HCEC 1CT (cell line): ENCODE results near the gene SLC35F5.
"Not testable (repeated sequence)": the region's sequence is repeated elsewhere in the genome, so short reads cannot be mapped to it uniquely, and the experiment has no call there.

Experiments
- DNase-seq: peaks from one replicate; pipeline ENCODE4 v3.0.0-alpha.2; 2017

The SLC35F5 gene, protein sequence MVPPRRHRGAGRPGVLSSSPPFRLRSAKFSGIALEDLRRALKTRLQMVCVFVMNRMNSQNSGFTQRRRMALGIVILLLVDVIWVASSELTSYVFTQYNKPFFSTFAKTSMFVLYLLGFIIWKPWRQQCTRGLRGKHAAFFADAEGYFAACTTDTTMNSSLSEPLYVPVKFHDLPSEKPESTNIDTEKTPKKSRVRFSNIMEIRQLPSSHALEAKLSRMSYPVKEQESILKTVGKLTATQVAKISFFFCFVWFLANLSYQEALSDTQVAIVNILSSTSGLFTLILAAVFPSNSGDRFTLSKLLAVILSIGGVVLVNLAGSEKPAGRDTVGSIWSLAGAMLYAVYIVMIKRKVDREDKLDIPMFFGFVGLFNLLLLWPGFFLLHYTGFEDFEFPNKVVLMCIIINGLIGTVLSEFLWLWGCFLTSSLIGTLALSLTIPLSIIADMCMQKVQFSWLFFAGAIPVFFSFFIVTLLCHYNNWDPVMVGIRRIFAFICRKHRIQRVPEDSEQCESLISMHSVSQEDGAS

DNA sequence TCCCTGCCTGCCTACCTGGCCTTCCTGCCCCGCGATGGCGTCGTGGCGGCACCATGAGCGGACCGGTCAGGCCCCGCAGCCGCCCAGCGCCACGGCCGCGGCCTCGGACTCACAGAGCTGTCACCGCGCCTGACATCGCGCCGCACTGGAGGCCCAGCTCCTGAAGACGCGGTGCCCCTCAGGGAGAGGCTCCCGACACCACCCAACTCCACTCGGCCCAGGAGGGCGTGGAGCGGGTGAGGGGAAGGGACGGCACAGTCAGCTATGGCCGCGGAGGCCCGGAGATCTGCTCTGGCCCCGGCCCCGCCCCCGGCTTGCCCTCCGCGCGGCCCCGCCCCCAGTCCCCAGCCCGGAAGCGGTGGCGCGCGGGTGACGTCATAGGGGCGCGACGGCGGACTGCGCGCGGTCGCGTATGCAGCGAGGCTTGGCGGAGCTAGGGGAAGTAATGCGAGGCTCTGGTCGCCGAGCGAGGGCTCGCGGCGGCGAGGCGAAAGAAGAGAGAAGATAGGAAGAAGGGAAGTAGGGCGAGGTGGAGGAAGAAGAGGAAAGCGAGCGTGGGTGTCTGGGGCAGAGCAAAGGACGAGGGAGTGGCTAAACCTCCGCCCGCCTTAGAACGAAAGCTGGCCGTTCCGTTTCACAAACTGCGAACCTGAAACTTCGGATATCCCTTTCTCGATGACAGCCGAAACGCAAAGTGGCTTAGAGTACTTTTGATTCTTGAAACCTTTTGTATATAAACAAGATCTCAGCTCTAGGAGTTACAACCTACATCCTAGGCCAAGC lies at the start of gene SLC35F5:
TSS of gene SLC35F5 (minus strand) at position 288 of the 783 bp plus-strand sequence. CDS start at position 55, 233 bp downstream.
- DNase-seq: peak; percentile 91

DNA sequence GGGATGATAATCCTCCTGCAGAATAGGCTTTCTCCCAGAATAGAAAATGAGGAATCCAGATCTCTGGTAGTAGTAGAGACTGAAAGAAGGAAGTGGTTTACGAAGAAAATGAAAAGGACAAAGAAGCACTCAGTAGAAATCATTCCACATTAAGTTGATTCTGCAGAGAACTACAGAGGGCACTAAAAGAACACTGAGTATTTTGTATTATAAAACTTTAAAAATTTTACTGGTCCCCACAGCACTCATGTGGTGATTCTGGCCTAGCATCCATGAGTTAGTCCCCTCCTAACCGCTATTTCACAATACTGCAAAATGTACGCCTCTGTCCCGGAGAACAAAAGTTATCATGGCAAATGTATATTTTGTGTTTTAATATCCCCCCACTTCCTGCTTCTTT lies 42.9 kb upstream of the SLC35F5 start:
- no peak for DNase-seq

DNA sequence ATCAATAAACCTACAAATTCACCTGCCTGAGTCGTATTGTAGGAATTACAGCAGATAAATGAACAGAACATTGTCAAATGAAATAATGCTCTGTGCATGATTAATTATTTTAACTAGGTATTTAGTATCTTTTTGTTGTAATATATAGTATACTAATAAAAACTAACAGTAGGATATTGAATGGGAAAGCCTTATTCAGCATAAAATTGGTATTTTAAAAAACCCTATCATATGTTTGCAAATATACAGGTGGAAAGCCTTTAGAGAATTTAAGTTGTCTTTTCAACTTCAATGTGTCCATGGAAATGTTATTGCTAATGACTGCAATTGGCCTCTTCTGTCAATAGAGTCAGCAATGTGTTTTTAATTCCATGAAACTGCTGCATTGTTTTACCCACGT lies 40.8 kb upstream of the SLC35F5 start:
- DNase-seq: no peak

DNA sequence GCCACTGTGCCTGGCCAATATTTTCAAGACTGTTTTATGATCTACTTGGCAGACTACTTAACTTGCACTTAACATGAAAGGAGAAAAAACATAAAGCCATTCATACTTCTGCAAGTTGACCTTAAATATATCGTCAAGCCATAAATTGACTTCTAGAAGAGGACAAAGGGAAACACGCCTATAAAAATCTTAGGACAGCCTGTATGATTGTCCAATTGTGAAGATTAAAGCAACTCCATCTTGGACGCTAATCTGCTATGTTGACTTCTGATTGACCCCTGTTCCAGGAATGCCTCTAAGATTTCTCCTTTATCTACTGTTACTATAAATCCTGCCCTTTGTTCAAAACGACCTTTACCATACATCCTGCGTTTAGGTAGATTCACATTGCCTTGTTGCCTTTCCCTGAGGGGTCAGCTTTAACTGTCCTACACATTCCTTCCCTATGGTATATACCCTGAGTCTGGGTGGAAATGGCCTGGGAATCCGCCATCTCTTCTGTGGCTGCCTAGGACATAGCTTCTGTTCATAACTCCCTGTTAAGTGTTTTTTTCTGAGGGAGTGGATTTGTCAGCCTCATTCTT lies 40.2 kb upstream of the SLC35F5 start:
- DNase-seq: no peak

DNA sequence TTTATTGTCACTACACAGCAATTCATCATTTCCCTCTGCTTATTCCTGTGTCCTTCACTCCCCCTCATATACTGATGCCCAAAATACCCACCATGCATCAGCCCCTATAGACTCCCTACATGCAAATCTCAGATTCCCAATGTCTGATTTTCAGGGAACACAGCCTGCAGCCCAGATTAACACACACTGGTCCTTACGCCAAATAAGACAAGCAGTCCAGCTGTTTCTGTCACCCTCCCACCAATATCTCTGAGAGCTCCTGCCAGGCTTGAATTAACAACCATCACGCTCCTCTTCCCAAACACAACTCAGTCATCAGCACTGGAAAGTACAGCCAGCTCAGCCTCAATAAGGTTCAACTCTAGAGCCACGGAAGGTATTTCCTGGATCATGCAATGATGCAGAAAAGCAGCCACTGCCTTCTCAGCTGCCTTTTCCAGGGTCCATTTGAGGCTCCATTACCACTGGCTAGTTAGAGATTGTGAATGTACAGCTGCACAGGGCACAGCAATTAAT lies 39.0 kb upstream of the SLC35F5 start:
- DNase-seq: no peak

DNA sequence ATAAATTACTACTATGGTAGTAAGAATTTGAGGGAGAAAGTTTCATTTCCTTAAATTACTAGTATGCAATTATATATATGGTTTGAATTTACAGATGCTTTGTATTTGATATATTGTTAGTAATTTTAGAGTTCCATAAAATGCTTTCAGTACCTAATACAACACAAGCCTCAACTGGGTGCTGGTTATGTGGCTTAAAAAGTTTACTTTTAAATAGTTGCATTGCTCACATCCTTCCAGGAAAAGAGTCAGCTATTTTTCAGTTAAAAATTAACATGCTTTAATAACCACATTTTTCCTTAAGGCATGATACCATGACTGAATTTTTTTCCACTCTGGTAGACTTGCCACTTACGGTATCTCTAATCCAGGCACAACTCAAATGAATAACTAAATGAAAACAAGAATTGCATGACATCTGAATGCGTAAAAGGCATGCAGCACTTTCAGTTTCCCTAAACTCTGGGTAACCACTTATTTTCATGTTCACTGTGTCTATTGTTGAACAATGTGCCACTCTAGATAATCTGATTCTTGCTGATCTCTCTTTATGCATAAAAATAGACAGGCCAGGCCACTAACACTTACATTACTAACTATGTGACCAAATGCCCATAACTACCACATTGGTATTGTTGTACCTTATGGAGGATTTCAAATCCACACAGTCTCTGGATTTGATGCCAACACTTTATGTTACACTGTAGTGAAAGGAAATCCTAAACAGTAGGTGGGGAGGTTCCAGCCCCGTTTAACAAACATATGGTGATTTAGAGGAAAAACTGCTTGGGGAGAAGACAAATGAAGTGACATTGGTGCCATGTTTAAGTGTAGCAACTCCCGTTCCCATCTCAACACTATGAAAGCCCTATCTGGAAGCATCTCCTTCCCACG lies 35.5 kb upstream of the SLC35F5 start:
- DNase-seq: no peak

DNA sequence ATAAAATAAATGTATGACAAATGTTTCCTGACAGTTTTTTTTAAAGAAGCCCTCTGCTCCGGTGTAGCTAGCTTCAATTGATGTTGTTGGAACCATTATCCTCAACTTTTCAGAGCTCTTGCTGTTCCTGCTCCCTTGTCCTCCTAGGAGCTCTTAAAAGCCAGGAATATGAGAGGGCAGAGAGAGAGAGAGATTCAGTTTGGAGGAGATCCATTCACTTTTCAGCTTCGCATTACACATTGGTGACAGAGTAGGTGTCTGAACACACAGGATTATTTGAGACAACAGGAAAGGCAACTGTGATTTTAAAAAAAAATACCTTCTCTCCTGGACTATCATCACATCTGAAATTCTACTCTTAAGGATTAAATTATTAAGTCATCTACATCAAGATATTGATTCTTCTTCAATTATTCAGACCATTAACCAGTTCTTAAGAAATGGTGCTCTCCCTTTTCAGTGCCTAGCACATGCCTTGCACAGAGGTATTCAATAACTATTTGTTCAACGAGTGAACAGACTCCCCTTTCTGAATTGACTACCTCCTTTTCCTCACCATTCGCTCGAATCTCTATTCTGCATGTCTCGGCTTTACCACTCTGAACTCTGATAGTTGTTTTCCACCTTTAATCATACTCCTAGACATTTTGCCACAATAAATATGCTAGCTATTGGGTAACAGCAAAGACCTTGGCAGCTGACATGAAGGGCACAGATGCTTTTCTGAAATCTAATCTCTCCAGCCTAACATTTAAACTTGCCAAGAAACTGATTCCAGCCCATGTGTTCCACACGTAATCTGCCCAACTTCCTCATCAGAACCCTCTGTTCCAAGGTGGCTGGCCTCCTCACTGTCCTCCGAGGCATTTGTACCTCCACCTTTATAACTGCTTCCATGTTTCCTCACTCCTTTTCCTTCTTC lies 28.6 kb upstream of the SLC35F5 start:
- no peak for DNase-seq

DNA sequence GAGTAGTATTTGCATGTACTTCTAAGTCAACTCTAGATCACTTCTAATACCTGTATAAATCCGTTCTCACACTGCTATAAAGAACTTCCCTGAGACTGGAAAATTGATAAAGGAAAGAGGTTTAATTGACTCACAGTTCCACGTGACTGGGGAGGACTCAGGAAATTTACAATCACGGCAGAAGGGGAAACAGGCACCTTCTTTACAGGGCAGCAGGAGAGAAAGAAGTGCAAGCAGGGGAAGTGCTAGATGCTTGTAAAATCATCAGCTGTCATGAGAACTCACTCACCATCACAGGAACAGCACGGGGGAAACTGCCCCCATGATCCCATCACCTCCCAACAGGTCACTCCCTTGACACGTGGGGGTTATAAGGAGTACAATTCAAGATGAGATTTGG lies 24.0 kb upstream of the SLC35F5 start:
- no peak for DNase-seq

DNA sequence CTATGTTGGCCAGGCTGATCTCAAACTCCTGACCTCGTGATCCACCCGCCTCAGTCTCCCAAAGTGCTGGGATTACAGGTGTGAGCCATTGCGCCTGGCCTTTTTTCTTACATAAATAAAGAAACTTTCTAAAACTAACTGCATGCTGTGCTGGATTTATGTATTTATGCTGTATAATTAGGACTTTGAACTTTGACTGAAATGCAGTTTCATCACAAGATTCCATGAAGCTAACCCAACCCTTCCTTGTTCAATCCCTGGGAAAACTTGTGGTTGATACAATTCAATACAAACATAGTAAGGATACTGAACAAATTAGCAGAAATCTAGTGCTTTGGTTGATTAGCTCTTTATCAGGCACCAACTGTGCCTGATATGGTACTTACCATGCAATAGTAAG lies 20.9 kb upstream of the SLC35F5 start:
- no peak for DNase-seq

DNA sequence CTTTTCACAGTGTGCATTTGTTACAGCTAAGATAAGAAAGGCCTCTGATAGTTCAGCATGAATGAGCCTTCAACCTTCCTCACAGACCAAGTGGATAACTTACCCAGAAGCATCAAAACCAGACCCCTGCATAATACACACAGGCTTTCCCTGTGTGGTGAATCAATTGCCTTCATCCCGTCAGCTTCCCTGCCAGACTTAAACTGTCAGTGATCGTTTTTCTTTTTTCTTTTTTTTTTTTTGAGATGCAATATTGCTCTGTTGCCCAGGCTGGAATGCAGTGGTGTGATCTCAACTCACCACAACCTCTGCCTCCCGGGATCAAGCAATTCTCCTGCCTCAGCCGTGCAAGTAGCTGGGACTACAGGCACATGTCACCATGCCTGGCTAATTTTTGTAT lies 20.5 kb upstream of the SLC35F5 start:
- DNase-seq: no peak

DNA sequence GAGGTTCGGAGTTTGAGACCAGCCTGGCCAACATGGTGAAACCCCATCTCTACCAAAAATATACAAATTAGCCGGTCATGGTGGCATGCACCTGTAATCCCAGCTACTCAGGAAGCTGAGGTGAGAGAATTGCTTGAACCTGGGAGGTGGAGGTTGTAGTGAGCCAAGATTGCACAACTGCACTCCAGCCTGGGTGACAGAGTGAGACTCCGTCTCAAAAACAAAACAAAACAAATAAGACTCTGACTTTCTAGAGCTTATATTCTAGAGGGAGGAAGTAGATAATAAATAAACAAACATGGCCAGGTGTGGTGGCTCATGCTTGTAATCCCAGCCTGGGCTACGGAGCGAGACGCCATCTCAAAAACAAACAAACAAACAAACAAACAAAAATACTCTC lies 18.2 kb upstream of the SLC35F5 start:
- DNase-seq: not testable (repeated sequence)

DNA sequence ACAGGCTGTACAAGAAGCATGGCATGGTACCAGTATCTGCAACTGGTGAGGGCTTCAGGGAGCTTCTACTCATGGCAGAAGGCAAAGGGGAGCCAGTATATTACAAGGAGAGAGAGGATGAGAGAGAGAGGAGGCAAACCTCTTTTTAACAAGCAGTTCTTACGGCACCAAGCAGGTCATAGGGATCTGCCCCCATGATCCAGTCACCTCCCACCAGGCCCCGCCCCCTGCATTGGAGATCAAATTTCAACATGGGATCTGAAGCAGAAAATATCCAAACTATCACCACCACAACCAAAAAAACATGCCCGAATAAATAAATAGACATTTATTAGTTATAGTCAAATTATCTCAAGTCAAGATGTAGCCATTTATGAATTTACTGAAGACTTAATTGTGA lies 14.5 kb upstream of the SLC35F5 start:
- no peak for DNase-seq

DNA sequence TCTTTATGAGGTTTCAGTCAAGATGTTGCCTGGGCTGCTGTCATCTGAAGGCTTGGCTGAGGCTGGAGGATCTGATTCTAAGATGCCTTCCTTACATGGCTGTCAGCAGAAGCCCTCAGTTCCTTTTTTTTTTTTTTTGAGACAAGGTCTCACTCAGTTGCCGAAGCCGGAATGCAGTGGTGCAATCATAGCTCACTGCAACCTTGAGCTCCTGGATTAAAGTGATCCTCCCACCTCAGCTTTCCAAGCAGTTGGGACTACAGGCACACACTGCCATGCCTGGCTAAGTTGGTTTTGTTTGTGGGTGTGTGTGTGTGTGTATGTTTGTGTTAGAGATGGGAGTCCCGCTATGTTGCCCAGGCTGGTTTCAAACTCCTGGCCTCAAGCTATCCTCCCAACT lies 13.1 kb upstream of the SLC35F5 start:
- no peak for DNase-seq

DNA sequence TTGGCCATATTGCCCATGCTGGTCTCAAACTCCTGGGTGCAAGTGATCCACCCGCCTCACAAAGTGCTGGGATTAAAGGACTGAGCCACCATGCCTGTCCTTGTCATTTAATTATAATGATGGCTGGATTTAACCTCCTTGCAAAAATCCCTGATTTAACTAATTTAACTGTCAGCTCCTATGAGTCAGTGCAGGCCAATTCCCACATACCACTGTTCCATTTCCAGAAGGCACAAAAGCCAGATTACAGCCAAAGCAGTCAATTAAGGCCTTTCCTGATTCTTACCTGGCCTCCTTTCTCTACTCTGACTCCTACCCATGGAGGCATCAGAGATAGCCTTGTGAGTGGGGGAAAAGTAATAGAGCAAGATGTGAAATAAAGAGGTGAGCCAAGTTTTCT lies 12.3 kb upstream of the SLC35F5 start:
- DNase-seq: no peak

DNA sequence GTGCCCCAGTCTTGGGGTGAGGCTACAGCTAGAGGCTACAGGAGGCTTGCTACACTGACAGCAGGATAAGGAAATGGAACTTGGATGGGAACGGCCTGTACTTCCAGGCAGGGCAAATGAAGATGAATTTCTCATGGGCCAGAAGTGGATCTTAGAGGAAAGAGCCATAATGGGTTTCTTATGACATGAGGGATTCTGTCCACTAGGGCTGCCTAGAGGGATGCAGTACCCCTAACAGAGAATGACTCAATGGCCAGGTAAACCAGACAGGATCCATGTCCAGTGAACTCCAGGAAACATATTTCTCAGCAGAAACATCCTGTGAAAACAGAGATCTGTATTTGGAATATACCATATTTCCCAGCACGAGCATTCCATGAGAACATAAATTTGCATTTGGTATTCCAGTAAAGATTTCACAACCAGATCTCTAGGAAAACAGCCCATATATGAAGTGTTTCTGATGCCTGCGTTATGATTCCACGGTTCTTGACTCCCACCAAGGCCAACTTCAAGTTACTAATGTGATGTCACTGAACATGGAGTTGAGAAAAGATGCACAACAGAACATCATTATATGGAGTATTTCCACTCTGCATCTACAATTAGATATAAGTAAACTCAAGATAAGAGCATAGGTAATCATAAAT lies 11.5 kb upstream of the SLC35F5 start:
- DNase-seq: no peak

DNA sequence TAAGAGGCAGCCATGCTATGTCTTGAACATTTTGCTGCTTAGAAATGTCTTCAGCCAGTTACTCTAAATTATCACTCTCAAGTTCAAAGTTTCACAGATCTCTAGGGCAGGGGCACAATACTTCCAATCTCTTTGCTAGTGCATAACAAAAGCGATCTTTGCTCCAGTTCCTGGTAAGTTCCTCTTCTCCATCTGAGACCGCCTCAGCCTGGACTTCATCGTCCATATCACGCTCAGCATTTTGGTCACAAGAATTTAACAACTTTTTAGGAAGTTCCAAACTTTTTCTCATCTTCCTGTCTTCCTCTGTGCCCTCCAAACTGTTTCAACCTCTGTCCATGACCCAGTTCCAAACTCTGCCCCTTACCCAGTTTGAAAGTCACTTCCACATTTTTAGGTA lies 8.8 kb upstream of the SLC35F5 start:
- DNase-seq: no peak

DNA sequence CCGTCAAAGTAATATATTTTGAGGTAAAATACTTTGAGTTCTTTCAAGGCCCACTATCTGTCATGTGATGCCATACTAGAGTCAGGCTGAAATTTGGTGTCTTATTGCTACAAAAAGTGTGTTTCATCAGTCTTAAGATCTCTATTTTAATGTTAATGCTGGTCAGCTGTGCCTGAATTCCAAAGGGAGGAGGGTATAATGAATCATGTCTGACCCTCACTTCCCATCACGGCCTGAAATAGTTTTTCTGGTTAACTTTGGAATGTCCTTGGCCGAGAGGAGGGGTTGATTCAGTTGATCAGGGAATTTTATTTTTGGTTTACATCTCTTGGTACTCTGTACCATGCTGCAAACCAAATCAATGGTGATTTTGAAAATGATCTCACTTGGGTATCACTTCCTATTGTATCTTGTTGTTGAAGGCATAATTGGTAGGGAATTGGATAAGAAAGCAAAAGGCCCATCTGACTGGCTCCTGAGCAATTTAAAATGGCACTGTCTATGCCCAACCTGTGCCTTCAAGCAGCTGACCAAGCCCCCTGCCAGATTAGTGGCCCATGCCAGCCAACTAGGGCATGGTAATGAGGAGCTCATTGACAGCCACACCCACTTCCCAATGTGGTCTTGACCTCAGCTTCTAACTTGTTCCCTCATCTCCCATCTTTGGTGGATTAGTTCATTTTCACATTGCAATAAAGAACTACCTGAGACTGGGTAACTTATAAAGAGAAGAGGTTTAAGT lies 6.1 kb upstream of the SLC35F5 start:
- peak; percentile 89 for DNase-seq

DNA sequence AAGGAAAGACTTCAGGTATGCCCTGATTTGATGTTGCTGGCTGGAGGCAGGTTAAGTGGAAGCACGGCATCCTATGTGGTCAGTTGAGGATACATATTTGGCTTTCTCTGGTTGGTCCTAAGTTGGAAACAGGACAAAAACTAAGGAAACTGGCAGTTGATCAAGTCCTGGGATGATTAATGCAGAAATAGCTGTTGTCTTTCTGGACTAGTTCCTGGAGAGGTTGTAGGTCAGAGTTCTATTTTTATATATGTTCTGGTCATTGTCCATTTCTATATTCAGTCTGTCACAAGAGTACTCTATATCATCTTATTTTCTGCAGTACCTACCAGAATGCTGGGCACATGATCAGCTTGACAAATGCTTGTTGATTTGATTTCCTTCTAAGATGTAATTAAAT lies 4.0 kb upstream of the SLC35F5 start:
- DNase-seq: peak; percentile 90

DNA sequence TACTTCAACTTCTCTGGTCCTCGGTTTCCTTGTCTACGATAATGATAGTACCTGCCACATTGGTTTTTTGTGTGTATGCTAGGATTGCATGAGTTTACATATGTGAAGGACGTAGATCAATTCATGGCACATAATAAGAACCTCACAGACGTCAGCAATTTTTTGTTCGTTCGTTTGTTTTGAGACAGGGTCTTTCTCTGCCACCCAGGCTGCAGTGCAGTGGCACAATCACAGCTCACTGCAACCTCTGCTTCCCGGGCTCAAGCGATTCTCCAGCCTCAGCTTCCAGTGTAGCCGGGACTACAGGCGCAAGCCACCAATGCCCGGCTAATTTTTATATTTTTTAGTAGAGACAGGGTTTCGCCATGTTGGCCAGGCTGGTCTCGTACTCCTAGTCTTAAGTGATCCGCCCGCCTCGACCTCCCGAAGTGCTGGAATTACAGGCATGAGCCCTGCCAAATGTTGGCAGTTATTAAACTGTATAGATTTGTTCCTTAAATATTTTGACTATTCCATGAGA lies 756 bp upstream of the SLC35F5 start:
- no peak for DNase-seq
